Daoy (cell line): Measurements from ENCODE around the gene PPP2R5C. TPM values are rescaled to one million over a fixed set of nuclear protein-coding genes. Genes with fewer than 3 reads are reported as not detected.
"Not testable (repeated sequence)": the region's sequence is repeated elsewhere in the genome, so short reads cannot be mapped to it uniquely, and the experiment has no call there.

Experiments
- DNase-seq: peaks from one replicate; pipeline ENCODE4 v3.0.0-alpha.2; 2015; ENCODE audit warnings: low read depth
- total RNA-seq: library from RNA; depleted of rRNA; stranded (reverse); fragments of >200 nt; shearing (Covaris generic); gene quantifications from 2 replicates; pipeline ENCODE4 v1.2.3, GENCODE V29; 2014

PPP2R5C gene
- total RNA-seq, 1 experiment from 2014 or later = 138 TPM

DNA sequence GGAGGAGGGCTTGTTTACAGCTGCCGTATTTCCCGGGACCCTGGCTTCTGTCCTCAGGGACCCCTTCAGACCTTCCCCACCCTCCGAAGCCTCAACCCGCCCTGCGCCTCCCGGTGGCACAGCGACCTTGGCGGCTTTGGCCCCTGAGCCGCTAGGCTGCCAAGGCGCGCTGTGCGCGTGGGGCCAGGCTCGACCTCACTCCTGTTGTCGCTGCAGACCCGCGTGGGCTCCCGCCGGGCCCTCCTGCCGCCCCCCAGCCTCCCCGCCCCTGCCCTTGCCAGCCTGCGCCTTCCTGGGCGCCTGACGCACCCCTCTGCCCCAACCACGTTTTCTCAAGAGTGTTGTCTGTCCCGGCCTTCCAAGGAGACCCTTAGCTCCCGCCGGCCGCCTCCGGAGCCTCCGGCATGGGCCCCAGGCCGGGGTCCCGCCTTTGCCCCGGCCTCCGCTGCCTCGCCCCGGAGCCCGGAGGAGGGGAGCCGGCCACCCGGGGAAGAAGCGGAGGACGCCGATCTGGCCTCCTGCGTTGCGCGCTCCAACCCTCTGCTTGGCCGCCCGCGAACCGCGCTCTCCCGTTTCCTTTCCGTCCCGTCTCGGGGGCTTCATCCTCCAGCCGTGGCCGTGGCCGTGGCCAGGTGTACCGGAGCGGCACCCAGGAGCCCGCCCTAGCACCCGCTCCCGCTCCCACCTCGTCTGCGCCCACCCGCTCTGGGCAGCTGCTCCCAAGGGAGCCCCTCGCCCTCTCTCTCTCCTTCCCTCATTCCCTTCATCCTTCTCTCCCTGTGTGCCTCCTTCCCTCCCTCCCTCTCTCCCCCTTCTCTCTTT lies 19.9 kb downstream of the PPP2R5C start:
- DNase-seq = peak; percentile 42

DNA sequence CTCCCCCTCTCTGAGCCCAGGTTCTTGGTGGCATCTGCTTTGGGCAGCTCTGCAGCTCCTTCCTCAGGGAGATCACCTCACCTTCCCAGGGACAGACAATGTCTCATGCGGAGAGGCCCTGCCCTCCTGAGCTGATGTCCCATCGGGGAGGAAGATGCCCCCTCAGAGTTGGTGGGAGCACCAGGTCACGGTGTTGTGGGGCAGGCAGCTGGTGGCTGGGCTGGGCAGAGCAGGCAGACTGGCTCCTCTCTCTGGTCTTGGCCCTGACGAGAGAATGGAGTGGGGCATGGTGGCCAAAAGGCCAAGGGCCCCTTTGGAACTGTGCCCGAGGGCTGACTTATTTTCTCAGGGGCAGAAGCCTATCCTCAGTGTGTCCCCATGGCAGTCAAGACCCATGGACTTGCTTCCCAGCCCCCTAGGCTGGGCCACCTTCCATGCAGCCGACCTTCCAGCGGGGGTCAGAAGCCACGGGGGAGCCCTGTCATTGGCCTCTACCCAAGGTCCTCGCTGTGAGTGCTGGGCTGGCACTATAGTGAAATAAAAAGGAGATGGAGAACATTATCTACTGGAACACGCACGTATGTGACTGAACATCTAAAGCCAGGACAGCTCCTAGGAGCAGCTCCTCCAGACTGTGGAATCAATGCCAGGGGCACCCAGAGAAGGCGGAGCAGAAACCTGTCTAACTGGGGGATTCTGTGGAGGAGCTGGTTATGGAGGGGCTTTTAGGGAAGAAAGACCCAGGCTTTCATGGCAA lies 21.9 kb downstream of the PPP2R5C start:
- no peak for DNase-seq

DNA sequence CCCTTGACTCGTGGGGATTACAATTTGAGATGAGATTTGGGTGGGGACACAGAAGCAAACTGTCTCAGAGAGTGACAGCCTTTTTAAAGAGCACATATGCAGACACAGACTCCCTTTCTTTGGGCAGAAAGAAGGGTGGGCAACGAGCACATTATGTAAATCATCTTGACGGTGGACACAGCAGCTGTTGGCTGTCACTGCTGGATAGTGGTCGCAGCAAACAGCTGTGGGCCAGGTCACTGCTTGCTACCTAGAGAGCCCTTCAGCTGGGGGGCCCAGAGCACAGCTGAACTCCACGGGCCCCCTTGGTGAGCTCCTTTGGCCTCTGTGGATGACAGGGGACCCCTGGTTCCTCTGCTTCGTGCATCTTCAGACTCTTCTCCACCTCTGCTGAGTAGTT lies 23.1 kb downstream of the PPP2R5C start:
- no peak for DNase-seq

DNA sequence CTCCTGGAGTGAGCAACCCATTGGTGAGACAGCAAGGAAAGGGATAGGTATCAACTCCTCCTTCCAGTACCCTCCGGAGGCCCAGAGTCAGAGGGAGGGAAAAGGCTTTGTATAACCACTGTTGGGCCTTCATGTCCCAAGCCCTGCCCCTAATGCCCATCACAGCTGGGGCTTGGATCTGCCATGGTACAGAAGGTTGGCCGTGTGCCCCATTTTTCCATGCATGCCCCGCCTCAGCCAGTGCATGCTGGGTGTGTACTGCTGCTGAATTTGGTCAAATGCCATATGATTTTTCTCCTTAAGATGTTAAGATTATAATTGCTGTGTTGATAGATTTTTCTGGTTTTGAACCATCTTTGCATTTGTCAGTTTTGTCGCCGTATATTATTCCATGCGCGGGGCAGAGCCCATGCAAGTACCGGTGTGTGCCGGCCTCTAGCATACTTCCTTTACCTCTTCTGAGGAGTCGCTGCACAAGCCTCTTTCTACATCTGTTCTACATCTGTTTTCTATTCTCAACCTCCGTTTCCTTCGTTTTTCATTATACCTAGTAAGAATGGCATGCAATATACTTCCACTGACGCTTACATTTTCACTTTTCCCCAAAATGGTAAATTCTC lies 26.6 kb downstream of the PPP2R5C start:
- DNase-seq = no peak

DNA sequence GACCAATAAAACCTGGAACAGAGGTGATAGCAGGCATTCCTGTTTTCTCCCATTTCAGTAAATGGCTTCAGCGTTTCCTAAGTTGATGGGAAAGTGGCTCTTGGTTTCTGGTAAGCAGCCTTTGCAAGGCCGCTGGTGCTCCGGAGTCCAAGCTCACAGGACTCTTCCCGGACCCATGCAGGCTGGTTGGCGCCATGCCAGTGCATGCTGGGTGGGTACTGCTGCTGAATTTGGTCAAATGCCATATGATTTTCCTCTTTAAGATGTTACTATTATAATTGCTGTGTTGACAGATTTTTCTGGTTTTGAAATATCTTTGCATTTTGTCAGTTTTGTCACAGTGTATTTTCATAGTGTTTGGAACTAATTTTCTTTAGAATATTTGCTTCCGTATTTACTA lies 27.7 kb downstream of the PPP2R5C start:
- no peak for DNase-seq

DNA sequence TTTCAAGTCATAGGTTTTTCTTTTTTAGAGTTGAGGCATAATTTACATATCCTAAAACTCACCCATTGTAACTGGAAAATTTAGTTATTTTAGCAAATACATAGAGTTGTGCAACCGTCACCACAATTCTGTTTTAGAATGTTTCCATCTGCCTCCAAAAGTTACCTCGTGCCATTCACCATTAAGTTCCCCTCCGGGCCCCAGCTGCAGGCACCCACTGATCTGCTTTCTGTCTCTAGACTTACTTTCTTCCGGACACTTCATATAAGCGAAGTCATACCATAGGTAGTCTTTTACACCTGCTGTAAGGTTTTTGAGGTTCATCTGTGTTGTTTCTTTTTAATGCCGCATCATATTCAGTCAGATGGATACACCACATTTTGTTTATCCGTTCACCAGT lies 28.7 kb downstream of the PPP2R5C start:
- no peak for DNase-seq

DNA sequence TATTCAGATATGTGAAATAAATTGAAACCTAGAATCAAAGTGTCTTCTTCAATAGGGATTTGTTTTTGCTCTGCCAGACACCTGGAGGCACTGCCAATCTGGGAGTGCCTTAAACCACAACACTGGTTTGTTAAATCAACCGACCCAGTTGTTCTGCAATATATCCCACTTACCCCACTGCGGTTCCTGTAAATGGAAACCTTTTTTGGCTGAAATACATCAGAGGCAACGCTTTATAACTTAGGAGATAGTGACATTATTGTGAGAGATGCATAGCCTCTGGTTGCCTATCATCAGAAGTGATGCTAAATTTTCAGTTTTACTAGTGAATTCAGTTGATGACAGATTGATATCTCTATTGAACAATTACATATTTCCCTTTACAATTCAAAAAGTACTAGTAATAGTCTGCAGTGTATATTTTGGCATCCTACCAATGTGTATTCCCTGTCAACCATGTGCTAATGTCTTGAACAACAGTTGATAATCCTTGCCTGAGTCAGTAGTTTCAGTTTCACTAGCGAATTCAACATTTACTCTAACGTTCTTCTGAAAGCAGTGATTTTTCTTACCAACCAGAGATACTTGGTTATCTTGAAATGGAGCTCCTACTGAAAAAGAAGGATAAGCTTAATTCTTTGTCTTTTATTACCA lies 30.5 kb downstream of the PPP2R5C start:
- DNase-seq = peak; percentile 72

DNA sequence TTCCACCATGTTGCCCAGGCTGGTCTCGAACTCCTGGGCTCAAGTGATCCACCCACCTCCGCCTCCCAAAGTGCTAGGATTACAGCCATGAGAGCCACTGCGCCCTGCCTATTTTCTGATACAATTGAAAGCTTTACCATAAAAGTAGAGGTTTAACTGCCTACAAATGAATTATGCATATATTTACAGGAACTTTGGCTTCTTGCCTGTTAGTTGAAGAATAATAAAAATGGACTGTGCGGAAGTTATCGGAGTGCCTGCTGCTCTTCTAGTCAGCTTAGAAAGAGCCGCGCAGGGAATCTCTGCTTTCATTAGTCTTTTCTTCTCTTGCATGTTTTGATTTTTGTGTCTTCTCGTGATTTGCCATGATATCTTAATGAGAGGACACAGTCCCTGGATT lies 34.5 kb downstream of the PPP2R5C start:
- DNase-seq = no peak

DNA sequence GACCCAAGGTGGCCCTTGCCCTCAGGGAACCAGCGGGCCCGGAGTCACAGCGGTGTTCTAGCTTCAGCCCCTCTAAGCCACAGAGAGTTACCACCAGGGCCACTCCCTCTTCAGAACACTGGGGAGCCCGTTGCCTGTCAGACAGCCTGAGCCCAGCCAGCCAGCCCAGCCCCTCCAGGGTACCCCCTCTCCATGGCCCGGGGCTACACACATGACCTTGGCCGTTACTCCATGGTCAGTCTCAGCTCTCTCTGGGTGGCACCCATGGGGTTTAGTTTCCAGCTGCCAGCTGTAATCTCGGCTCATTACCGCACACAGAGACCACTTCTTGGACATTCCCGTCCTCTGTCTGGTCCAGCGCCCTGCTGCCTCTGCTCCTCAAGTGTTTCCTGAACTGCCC lies 35.0 kb downstream of the PPP2R5C start:
- DNase-seq = no peak

DNA sequence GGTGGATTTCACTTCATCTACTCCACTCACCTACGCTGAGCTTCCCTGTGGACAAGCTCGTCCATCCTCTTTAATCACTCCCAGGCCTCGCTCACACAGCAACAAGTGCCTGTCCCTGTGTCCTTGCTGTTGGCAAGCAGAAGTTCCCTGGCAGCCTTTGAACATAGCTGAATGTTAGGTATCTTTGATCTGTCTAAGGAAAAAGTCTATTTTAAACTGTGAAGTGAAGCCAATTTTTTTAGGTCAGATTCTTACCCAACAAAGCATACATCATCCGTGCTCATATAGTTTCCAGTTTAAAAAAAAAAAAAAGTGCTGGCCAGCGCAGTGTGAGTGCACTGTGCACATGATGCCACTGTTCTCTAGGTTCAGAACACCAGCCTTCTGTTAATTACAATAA lies 36.3 kb downstream of the PPP2R5C start:
- DNase-seq = no peak

DNA sequence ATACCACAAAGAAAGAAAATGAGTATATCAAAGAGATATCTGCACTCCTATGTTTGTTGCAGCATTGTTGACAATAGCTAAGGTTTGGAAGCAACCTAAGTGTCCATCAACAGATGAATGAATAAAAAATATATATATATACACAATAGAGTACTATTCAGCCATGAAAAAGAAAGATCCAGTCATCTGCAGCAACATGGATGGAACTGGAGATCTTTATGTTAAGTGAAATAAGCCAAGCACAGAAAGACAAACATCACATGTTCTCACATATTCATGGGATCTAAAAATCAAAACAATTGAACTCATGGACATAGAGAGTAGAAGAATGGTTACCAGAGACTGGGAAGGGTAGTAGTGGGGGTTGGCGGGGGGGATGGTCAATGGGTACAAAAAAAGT lies 42.9 kb downstream of the PPP2R5C start:
- not testable (repeated sequence) for DNase-seq

DNA sequence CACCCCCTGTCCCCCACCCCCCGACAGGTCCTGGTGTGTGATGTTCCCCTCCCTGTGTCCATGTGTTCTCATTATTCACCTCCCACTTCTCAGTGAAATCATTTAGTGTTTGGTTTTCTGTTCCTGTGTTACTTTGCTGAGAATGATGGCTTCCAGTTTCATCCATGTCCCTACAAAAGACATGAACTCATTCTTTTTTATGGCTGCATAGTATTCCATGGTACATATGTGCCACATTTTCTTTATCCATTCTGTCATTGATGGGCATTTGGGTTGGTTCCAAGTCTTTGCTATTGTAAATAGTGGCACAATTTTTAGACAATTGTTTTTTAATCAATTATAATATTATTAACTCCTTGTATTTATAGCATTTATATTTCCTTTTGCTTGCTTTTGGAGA lies 44.7 kb downstream of the PPP2R5C start:
- DNase-seq = not testable (repeated sequence)

DNA sequence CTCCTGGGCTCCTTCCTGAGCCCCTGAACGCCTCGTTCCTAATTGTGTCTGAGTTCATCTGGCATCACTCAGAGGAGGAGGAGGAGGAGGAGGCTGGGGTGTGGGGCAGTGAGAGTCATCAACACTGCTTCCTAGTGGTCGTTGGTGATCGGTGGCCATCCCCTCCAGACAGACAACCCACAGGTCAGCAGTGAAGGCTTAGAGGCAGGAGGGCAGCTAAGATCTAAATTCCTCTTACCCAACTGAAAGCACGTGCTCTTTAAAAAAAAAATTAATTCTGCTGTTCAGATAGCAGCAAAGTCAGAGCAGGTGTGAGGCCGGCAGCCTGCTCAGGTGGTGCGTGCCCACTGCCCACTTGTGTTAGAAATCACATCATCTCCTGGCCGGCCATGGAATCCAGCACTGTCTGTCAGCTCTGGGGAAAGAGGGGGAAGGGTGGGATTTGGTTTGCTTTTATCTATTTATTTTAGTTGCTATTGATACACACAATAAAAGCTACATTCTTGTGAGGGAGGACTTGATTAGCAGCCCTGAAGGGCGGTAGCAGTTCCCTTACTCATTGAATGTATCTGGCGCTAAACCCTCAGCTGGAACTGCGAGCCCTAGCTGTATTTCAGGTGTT lies 46.6 kb downstream of the PPP2R5C start:
- DNase-seq = peak; percentile 28

DNA sequence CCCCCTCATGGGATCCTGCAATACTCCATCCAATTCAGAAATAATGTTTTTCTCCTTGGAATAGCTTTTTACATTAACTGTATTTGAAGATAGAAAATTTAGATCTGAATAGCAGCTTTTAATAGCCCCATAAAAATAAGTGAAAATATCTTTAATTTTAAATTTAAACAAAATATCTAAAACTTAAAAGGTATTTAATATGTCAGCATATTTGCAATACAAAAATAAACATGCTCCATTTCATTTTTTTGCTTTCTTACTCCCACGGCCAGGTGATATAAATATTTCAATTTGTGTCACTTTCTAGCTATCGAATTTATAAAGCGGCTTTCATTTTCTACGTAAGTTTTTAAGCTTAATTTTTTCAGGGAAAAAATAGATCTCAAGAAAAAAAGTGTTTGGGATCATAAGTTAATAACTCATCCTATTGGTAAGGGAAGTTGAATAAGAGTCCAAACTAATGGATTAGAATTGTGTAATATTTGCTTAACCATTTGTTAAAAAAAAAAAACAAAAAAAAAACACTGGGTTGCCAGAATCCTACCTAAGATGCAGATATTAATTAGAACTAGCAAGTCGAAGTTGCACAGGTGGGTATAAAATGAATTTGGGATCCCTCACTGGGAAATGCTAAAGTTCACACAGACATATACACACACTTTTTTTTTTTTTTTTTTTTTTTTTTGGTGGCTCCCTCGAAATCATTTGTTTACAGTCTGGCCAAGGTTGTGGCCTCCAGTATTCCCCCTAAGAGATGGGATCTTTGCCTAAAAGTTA lies 47.6 kb downstream of the PPP2R5C start:
- DNase-seq = no peak

DNA sequence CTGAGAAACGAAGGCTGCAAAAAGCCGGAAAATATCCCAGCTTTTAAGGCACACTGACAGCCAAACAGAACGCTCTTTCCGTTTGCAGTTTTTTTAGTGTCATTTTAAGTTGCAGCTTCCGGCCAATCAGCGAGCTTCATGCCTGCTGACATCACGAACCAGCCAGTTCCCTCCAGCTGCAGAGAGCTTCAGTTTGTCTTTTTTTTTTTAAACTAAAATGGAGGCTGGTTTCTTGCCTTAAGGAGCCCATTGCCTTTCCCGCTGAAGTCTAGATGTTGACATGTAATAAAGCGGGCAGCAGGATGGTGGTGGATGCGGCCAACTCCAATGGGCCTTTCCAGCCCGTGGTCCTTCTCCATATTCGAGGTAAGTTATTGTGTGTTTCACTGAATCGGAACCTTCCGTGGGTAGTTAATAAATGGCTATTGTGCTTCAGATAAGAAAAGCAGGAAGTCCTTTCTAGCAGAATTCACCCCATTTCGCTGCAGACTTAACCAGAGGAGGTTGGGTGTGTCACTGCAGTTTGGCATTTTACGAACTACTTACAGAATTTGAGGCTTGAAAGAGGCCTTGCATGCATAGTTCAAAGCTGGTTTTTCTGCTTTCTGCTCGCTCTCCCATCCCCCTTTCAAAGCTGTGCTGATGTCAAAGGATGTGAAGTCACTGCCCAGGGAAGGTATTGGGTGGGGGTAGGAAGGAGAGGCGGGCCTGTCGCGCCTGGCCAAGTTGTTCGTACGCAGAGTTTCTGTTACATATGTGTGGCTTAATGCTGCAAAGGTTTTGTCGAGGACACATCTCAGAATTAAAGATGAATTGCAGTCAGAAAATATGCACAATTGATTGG lies 48.4 kb downstream of the PPP2R5C start:
- DNase-seq = peak; percentile 97

DNA sequence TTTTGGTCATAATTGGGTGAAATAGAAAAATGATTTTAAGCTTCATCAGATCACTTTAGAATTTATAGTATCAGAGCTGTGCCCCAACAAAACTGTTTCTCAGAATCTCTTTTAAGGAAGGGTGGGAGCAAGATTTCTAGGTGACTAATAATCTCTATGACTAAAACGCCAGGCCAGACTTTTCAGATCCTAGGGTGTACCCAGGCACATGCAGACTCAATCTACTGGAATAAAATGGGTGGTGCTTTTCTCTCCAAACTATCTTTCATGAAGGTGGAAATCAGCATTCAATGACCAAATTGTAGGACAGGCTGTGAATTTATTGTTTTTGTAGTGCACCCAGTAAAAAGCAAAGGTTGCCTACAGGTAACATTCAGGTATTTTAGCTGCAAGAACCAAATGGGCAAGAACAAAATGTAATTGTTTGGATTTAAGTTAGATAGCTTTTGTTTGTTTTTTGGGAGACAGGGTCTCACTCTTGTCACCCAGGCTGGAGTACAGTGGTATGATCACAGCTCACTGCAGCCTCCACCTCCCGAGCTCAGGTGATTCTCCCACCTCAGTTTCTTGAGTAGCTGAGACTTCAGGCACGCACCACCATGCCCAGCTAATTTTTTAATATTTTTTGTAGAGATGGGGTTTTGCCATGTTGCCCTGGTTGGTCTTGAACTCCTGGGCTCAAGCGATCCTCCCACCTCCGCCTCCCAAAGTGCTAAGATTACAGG lies 49.5 kb downstream of the PPP2R5C start:
- peak; percentile 27 for DNase-seq

DNA sequence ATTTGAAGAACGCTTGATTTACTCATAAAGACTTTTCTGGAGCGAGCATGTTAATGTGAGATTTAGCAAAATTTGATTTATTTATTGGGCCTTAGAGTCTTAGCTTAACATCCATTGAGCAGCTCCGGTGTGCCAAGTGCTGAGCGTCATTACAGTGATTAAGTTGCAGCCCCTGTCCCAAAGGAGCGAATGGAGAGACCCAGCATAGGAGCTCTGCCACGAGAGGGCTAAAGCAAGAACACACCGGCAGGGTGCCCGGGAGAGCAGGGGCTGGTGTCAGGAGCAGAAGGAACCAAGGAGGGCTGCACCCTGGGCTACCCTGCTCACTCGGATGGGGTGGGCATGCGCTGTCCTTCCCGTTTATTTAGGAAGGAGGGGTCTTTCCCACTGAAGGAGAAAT lies 50.6 kb downstream of the PPP2R5C start:
- no peak for DNase-seq

DNA sequence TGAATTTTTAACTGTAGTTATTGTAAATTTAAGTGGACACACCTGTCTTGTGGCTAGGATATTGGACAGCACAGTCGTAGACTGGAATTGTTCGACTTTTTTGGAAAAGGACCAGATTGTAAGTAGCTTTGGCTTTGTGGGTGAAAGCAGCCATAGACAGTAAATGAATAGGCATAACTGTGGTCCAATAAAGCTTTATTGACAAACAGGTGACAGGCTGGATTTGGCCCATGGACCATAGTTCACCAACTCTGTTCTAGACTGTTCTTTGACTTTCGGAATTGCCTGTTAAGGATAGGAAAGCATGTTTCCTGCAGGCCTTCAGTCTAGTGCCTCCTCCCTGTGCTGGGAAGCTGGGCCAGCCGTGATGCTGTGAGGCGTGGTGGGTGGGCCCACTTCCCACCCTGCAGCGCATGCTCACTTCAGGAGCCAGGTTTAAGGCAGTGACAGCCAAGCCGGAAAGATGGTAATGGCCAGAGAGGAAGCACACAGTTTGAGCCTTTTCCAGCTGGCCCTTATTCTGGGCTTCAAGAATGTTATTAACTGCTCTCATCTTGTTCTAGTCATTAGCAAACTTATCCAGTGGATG lies 51.8 kb downstream of the PPP2R5C start:
- no peak for DNase-seq

DNA sequence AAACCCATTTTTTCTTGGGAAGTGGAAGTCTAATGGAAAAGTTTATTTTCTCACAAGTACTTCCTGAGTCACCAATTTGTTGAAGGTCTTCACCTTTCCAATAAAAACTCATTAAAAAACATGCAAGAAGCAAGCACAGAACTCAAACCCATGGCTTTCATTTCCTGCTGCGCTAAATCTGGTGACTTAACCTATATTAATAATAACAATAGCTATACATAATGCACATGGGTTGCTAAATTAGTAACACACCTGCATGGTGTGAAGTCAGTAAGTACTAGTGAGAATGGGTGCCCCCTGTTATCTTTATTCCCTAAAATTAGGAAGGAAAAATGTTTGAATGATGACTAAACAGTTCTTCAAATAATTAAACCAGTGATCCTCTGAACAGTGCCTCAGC lies 52.3 kb downstream of the PPP2R5C start:
- DNase-seq = no peak
